ENCODE data around the gene C16orf95.

GRCh38 chr16:87353613-87354012 lies 36.4 kb upstream of the C16orf95 start:
- no peak for TF ChIP-seq LEF1 (IDR thresholded peaks at IDR 0.05; ENCODE audit: borderline replicate concordance)
- no peak for TF ChIP-seq NFRKB (IDR thresholded peaks at IDR 0.05)
- TF ChIP-seq L3MBTL2 (conservative IDR thresholded peaks at IDR 0.05) = no peak
- TF ChIP-seq ZNF384 (IDR thresholded peaks at IDR 0.05) = no peak
- TF ChIP-seq ELF4 (IDR thresholded peaks at IDR 0.05) = no peak
- TF ChIP-seq SP1 (IDR thresholded peaks at IDR 0.05) = no peak
- TF ChIP-seq FOXM1 (IDR thresholded peaks at IDR 0.05; ENCODE audit: borderline replicate concordance) = no peak
- TF ChIP-seq FOXA1 (IDR thresholded peaks at IDR 0.05) = no peak

Data from HEK293T (cell line).